Activated CD8-positive, alpha-beta memory T cell treated with anti-CD3 and anti-CD28 coated beads for 4 hours (primary cell): Measurements from ENCODE around the gene EXOC3L2.

ENCODE experiments used
- DNase-seq, 2 donors: peaks; one replicate each; pipeline ENCODE4 v3.0.0-alpha.2; 2020; ENCODE audit warnings: low read depth in 2 of 2

EXOC3L2 gene

GRCh38 chr19:45179892-45180370 lies 65.3 kb downstream of the EXOC3L2 start:
- no peak for DNase-seq

- no peak for DNase-seq
These were observed 65.9 kb downstream of the EXOC3L2 start for GRCh38 chr19:45179072-45179891.

- DNase-seq: peak; percentile 98 to 100
These were observed 66.7 kb downstream of the EXOC3L2 start, which contains the start of gene BLOC1S3 for GRCh38 chr19:45178262-45179071. TSS of gene BLOC1S3 (plus strand) at chr19:45178784. CDS start at chr19:45179297, 513 bp downstream.

- no peak for DNase-seq
These were observed 67.4 kb downstream of the EXOC3L2 start, which contains the start of gene TRAPPC6A for GRCh38 chr19:45177817-45178261. TSS of gene TRAPPC6A (minus strand) at chr19:45178237. CDS start at chr19:45178218, 19 bp downstream.

GRCh38 chr19:45175515-45176345 lies 69.5 kb downstream of the EXOC3L2 start:
- DNase-seq: no peak

GRCh38 chr19:45173816-45174215 lies 71.4 kb downstream of the EXOC3L2 start:
- no peak for DNase-seq

GRCh38 chr19:45172611-45173208 lies 72.5 kb downstream of the EXOC3L2 start:
- no peak for DNase-seq

GRCh38 chr19:45172173-45172572 lies 73.0 kb downstream of the EXOC3L2 start:
- no peak for DNase-seq

GRCh38 chr19:45171211-45171623 lies 74.0 kb downstream of the EXOC3L2 start:
- no peak for DNase-seq

GRCh38 chr19:45170146-45171106 lies 74.8 kb downstream of the EXOC3L2 start:
- no peak for DNase-seq

GRCh38 chr19:45169602-45170001 lies 75.6 kb downstream of the EXOC3L2 start:
- DNase-seq: no peak

GRCh38 chr19:45168767-45169351 lies 76.3 kb downstream of the EXOC3L2 start:
- no peak for DNase-seq

GRCh38 chr19:45166723-45167252 lies 78.4 kb downstream of the EXOC3L2 start:
- no peak for DNase-seq

- peak in 1 of 2 donors; percentile 10 for DNase-seq
These were observed 80.5 kb downstream of the EXOC3L2 start for GRCh38 chr19:45164577-45165335.

GRCh38 chr19:45163751-45164460 lies 81.3 kb downstream of the EXOC3L2 start:
- no peak for DNase-seq

GRCh38 chr19:45163156-45163555 lies 82.1 kb downstream of the EXOC3L2 start:
- no peak for DNase-seq

- DNase-seq: no peak
These were observed 82.5 kb downstream of the EXOC3L2 start for GRCh38 chr19:45162608-45163143.
